MM.1S (cell line): ENCODE results near the gene ITPRID1.

ENCODE experiments used
- EZH2 ChIP-seq: fragments of 300-600 bp; sonication (generic); optimal IDR thresholded peaks from 2 replicates; pipeline ENCODE3; 2017; ENCODE audit warnings: low read depth, mild to moderate bottlenecking, antibody characterized with exemption, low read length, mixed read lengths
- TF ChIP-seq, protein P1 (sequence below): fragments of 300-600 bp; sonication (generic); IDR thresholded peaks from 2 replicates; pipeline ENCODE4 v1.5.1; 2016; ENCODE audit warnings: antibody characterized with exemption, low read length, mixed read lengths

DNA sequence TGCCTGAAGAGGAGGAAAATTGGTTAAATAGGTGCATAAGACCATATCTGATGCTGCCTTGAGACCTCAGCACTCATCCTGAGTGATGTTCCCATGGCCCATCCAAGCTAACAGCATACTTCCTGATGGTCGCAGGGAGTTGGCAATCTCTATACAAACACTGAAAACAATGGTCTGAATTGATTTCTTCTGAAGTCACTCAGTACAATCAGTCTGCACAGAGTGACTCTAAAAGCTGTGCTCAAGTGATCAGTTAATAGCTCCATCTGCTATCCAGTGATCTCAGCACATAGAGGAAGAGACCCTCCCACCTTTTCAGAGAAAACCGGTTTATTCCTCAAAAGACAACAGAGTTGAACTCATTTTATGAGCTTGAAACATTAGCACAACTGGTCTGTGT, 177.0 kb downstream of the ITPRID1 start:
- TF ChIP-seq, protein P1, sequence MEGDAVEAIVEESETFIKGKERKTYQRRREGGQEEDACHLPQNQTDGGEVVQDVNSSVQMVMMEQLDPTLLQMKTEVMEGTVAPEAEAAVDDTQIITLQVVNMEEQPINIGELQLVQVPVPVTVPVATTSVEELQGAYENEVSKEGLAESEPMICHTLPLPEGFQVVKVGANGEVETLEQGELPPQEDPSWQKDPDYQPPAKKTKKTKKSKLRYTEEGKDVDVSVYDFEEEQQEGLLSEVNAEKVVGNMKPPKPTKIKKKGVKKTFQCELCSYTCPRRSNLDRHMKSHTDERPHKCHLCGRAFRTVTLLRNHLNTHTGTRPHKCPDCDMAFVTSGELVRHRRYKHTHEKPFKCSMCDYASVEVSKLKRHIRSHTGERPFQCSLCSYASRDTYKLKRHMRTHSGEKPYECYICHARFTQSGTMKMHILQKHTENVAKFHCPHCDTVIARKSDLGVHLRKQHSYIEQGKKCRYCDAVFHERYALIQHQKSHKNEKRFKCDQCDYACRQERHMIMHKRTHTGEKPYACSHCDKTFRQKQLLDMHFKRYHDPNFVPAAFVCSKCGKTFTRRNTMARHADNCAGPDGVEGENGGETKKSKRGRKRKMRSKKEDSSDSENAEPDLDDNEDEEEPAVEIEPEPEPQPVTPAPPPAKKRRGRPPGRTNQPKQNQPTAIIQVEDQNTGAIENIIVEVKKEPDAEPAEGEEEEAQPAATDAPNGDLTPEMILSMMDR: no peak
- TF ChIP-seq EZH2: no peak
